HFFc6 (cell line): ENCODE results near the gene SIAH1. TPM values are rescaled to one million over a fixed set of nuclear protein-coding genes. Genes with fewer than 3 reads are reported as not detected.
"Not testable (repeated sequence)": the region's sequence is repeated elsewhere in the genome, so short reads cannot be mapped to it uniquely, and the experiment has no call there.

ENCODE experiments used
- DNase-seq: peaks from one replicate; pipeline ENCODE4 v3.0.0-alpha.2; 2018
- H3K27ac Mint-ChIP-seq: 2 replicates; pipeline ENCODE4 v1.8.0; 2020; ENCODE audit warnings: mild to moderate bottlenecking, mixed read lengths
- H3K27me3 Mint-ChIP-seq: 2 replicates; pipeline ENCODE4 v1.8.0; 2021; ENCODE audit warnings: mild to moderate bottlenecking, moderate library complexity, mixed read lengths; ENCODE audit not compliant: insufficient read depth
- H3K36me3 Mint-ChIP-seq: 2 replicates; pipeline ENCODE4 v1.8.0; 2021; ENCODE audit warnings: low read depth, mixed read lengths
- H3K4me1 Mint-ChIP-seq: 2 replicates; pipeline ENCODE4 v1.8.0; 2020; ENCODE audit warnings: low read depth, mixed read lengths
- H3K4me3 Mint-ChIP-seq: 2 replicates; pipeline ENCODE4 v1.8.0; 2020; ENCODE audit warnings: mild to moderate bottlenecking, moderate library complexity, mixed read lengths
- H3K9me3 Mint-ChIP-seq: 2 replicates; pipeline ENCODE4 v1.8.0; 2020; ENCODE audit warnings: mild to moderate bottlenecking, mixed read lengths
- total RNA-seq, 6 experiments: library from RNA; stranded (reverse); fragmentation: NEBNext Ultra II Directional; extraction: Animal tissue kit (Norgen Biotek cat#: 25700); gene quantifications; 2 replicates in 1 of 6; 3 replicates in 5 of 6; pipeline ENCODE4 v1.2.3, GENCODE V29; 2021
- TF ChIP-seq, protein P1 (sequence below): fragments of 200-600 bp; sonication (generic); IDR thresholded peaks from 2 replicates; pipeline ENCODE4 v1.5.0; 2021; ENCODE audit warnings: antibody characterized with exemption, mild to moderate bottlenecking

The SIAH1 gene
- total RNA-seq, 6 experiments from 2014 or later: 8.8 to 11.9 (median 10.2) TPM

DNA sequence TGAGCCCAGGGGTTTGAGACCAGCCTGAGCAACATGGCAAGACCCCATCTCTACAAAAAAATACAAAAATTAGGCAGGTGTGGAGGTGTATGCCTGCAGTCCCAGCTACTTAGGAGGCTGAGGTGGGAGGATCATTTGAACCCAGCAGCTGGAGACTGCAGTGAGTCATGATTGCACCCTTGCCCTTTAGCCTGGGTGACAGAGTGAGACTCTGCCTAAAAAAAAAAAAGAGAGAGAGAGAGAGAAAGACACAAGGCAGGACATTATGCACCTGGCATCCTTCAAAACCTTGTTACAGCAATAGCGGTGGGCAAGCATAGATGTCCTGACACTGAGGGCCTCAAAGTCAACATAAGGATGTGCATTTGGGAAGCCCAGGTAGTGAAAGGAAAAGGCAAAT is 19.9 kb upstream of the SIAH1 start:
- H3K27me3 Mint-ChIP-seq: peaks cover 7% of the 10 kb centered on the region; the same call in 1 of the 2 replicates
- H3K4me1 Mint-ChIP-seq: peaks cover 15% of the 10 kb centered on the region
- TF ChIP-seq, protein P1, sequence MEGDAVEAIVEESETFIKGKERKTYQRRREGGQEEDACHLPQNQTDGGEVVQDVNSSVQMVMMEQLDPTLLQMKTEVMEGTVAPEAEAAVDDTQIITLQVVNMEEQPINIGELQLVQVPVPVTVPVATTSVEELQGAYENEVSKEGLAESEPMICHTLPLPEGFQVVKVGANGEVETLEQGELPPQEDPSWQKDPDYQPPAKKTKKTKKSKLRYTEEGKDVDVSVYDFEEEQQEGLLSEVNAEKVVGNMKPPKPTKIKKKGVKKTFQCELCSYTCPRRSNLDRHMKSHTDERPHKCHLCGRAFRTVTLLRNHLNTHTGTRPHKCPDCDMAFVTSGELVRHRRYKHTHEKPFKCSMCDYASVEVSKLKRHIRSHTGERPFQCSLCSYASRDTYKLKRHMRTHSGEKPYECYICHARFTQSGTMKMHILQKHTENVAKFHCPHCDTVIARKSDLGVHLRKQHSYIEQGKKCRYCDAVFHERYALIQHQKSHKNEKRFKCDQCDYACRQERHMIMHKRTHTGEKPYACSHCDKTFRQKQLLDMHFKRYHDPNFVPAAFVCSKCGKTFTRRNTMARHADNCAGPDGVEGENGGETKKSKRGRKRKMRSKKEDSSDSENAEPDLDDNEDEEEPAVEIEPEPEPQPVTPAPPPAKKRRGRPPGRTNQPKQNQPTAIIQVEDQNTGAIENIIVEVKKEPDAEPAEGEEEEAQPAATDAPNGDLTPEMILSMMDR: no peak
- H3K27ac Mint-ChIP-seq: no peak overlapping the region
- no peak for DNase-seq
- H3K4me3 Mint-ChIP-seq: no peak overlapping the region
- no peaks in the 10 kb centered on the region for H3K9me3 Mint-ChIP-seq
- H3K36me3 Mint-ChIP-seq: no peaks in the 10 kb centered on the region

DNA sequence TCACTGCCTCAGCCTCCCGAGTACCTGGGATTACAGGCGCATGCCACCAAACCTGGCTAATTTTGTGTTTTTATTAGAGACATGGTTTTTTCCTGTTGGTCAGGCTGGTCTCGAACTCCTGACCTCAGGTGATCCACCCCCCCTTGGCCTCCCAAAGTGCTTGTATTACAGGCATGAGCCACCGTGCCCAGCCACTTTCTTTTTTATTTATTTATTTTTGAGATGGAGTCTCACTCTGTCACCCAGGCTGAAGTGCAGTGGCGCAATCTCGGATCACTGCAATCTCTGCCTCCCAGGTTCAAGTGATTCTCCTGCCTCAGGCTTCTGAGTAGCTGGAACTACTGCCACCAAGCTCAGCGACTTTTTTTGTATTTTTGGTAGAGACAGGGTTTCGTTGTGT is 17.3 kb upstream of the SIAH1 start:
- not testable (repeated sequence) for H3K4me3 Mint-ChIP-seq, H3K27me3 Mint-ChIP-seq, DNase-seq, H3K9me3 Mint-ChIP-seq, H3K27ac Mint-ChIP-seq, H3K4me1 Mint-ChIP-seq, H3K36me3 Mint-ChIP-seq

DNA sequence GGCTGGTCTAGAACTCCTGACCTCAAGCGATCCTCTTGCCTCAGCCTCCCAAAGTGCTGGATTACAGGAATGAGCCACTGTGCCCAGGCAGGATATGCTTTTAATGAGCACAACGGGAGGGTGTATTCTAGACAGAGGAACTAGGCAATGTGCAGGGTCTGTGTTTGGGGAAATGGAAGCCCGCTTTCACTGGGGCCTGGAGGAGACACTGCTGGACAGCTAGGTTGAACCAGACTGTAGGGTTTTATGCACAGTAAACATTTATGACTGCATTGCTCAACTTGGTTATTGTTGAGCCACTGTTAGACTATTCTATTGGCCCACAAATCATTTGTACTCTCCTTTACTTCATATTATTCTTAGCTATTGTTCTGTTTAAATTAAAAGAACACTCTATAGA is 10.2 kb upstream of the SIAH1 start:
- no peaks in the 10 kb centered on the region for H3K9me3 Mint-ChIP-seq
- no peaks in the 10 kb centered on the region for H3K36me3 Mint-ChIP-seq
- no peaks in the 10 kb centered on the region; the same call in 1 of the 2 replicates for H3K27me3 Mint-ChIP-seq
- no peak overlapping the region for H3K27ac Mint-ChIP-seq
- peaks cover 12% of the 10 kb centered on the region for H3K4me1 Mint-ChIP-seq
- TF ChIP-seq, protein P1: no peak
- no peak for DNase-seq
- no peak overlapping the region for H3K4me3 Mint-ChIP-seq

DNA sequence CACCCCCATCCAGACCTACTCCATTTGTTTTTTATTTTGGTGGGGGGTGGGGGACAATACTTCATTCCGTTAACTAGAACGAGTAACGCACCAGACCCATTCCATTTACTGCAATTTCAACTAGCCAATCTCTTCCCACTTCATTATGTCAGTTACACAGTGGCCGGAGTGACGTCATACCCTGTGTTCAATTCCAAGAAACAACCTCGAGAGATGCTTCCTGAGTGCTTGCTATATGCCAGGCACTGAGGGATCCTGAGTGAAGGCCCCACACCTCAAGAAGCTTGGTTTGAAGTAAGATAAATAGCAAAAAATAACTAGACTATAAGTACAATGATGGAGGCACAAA is 9.1 kb upstream of the SIAH1 start:
- Mint-ChIP-seq H3K9me3 (no peaks in the 10 kb centered on the region), H3K4me1 (peaks cover 12% of the 10 kb centered on the region), H3K36me3 (no peaks in the 10 kb centered on the region), H3K27me3 (no peaks in the 10 kb centered on the region; the same call in 1 of the 2 replicates), H3K27ac (no peak overlapping the region), H3K4me3 (no peak overlapping the region)
- no peak for DNase-seq
- TF ChIP-seq, protein P1: no peak

DNA sequence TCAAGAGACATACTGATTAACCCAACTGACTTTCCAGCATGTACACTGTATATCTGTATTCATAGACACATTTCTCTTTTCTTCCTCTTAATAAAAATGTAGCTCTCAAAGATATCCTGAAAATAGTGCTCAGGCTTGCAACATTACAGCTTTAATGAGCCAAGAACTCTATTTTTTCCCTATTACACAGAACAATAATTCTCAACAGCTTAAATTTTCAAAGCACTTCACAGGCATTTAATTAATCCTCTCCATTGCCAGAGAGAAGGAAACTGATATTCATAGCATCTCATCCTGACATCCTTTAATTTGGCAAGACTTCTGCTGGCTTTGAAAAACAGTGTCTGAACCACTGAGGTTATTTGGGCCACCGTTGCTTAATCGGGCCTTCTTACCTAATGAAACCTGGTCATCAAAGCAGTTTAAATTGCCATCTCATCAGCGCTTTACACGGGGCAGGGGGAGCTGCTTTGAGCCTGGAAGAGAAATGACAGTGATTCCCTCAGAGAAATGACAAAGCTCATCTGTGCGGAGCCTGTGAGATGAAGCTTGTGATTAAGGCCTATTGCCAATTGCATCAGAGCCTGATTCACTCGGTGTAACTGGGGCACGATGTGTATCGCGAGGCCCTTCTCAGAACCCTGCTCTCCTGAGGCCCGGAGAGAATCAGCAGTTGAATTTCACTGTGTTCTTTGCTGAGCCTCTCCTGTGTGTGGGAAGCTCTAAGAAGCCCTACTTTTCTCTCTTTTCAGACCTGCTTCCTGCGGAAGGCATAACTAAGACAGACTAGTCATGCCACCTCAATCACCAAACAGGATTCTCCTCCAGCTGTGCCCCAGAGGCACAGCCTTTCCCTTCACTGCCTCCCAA is 8.5 kb upstream of the SIAH1 start:
- TF ChIP-seq, protein P1: no peak
- Mint-ChIP-seq H3K36me3 (no peaks in the 10 kb centered on the region), H3K4me3 (no peak overlapping the region), H3K9me3 (no peaks in the 10 kb centered on the region), H3K4me1 (peaks cover 12% of the 10 kb centered on the region), H3K27me3 (no peaks in the 10 kb centered on the region; the same call in 1 of the 2 replicates), H3K27ac (no peak overlapping the region)
- DNase-seq: no peak

DNA sequence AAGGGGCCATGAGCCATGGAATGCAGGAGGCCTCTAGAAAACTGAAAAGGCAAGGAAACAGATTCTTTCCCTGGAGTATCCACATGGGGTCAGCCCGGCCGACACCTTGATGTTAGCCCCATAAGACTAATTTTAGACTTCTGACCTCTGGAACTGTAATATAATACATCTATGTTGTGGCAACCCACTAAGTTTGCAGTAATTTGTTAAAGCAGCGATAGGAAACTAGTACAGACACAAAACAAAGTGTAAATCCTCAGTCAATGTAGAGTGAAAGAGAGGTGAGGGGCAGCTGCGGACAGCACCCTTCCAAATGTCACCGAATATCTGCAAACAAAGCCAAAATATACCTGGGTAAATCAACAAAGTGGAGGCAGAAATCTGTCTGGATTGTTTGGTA is 7.2 kb upstream of the SIAH1 start:
- DNase-seq: no peak
- Mint-ChIP-seq H3K27ac (no peak overlapping the region), H3K9me3 (no peaks in the 10 kb centered on the region), H3K4me1 (peaks cover 12% of the 10 kb centered on the region), H3K36me3 (no peaks in the 10 kb centered on the region), H3K4me3 (no peak overlapping the region), H3K27me3 (peaks cover 3% of the 10 kb centered on the region)
- TF ChIP-seq, protein P1: no peak
